Mesendoderm (in vitro differentiated cells): Measurements from ENCODE around the gene DENND1A.
"Not testable (repeated sequence)": the region's sequence is repeated elsewhere in the genome, so short reads cannot be mapped to it uniquely, and the experiment has no call there.

Source experiments
- DNase-seq: peaks from one replicate; pipeline ENCODE4 v3.0.0; 2013
- H2AK5ac ChIP-seq: 2 replicates; pipeline ENCODE4 v1.6.1; 2013; ENCODE audit warnings: low read length, inconsistent platforms
- H2BK120ac ChIP-seq: 2 replicates; pipeline ENCODE4 v1.6.1; 2013; ENCODE audit warnings: low read depth, mild to moderate bottlenecking, low read length, moderate library complexity, mixed read lengths
- H2BK15ac ChIP-seq: replicated peaks from 2 replicates; pipeline ENCODE4 v1.6.1; 2013; ENCODE audit warnings: low read depth, mild to moderate bottlenecking, moderate library complexity
- H2BK5ac ChIP-seq: 2 replicates; pipeline ENCODE4 v1.6.1; 2013; ENCODE audit warnings: low read length, inconsistent platforms
- H3K18ac ChIP-seq: 2 replicates; pipeline ENCODE4 v1.6.1; 2013; ENCODE audit warnings: mild to moderate bottlenecking, low read length, mixed read lengths
- H3K23ac ChIP-seq: one replicate; pipeline ENCODE4 v1.6.1; 2013; ENCODE audit warnings: low read length
- H3K27ac ChIP-seq: 2 replicates; pipeline ENCODE4 v1.5.1; 2013; ENCODE audit warnings: low read depth, mild to moderate bottlenecking, inconsistent platforms, low read length, moderate library complexity
- H3K27me3 ChIP-seq: 2 replicates; pipeline ENCODE4 v1.6.1; 2013; ENCODE audit warnings: low read length, control low read depth, mild to moderate bottlenecking, inconsistent platforms; ENCODE audit not compliant: insufficient read depth, poor library complexity
- H3K36me3 ChIP-seq: 2 replicates; pipeline ENCODE4 v1.6.1; 2013; ENCODE audit warnings: low read length, inconsistent platforms; ENCODE audit not compliant: control insufficient read depth, insufficient read depth
- H3K4ac ChIP-seq: one replicate; pipeline ENCODE4 v1.6.1; 2013; ENCODE audit warnings: low read depth, mild to moderate bottlenecking, low read length, moderate library complexity
- H3K4me1 ChIP-seq: 2 replicates; pipeline ENCODE4 v1.6.1; 2013; ENCODE audit warnings: low read depth, low read length, inconsistent platforms; ENCODE audit not compliant: control insufficient read depth
- H3K4me2 ChIP-seq: 2 replicates; pipeline ENCODE4 v1.6.1; 2013; ENCODE audit warnings: low read length
- H3K4me3 ChIP-seq: 2 replicates; pipeline ENCODE4 v1.5.1; 2013; ENCODE audit warnings: mild to moderate bottlenecking, low read length
- H3K56ac ChIP-seq: one replicate; pipeline ENCODE4 v1.6.1; 2013; ENCODE audit warnings: low read length
- H3K79me1 ChIP-seq: 2 replicates; pipeline ENCODE4 v1.6.1; 2013; ENCODE audit warnings: low read length, inconsistent platforms
- H3K79me2 ChIP-seq: 2 replicates; pipeline ENCODE4 v1.6.1; 2013; ENCODE audit warnings: mild to moderate bottlenecking, low read length; ENCODE audit not compliant: control insufficient read depth, insufficient read depth
- H3K9ac ChIP-seq: 2 replicates; pipeline ENCODE4 v1.6.1; 2013; ENCODE audit warnings: low read length, inconsistent platforms
- H4K5ac ChIP-seq: one replicate; pipeline ENCODE4 v1.6.1; 2013; ENCODE audit warnings: low read length
- H4K8ac ChIP-seq: one replicate; pipeline ENCODE4 v1.6.1; 2013; ENCODE audit warnings: low read depth, mild to moderate bottlenecking, control low read depth, low read length, moderate library complexity
- WGBS: extraction: QIAGEN DNeasy Blood & Tissue Kit; methylation state at CpG from one replicate; pipeline ENCODE4 v1.1.7; 2013; ENCODE audit warnings: low lambda C conversion rate, missing lambda C conversion rate; ENCODE audit not compliant: insufficient coverage; ENCODE audit errors: extremely low coverage; 5-methylcytosine and 5-hydroxymethylcytosine counted together

The DENND1A gene

GRCh38 chr9:123940721-123941523 is 11.0 kb upstream of the DENND1A start:
- Histone ChIP-seq H3K4me3 (no peak overlapping the region), H3K4me1 (no peaks in the 10 kb centered on the region), H2AK5ac (no peak overlapping the region), H3K79me1 (no peaks in the 10 kb centered on the region), H3K27me3 (no peaks in the 10 kb centered on the region), H3K18ac (no peak overlapping the region), H4K8ac (no peak overlapping the region), H2BK5ac (no peak overlapping the region), H3K56ac (no peak overlapping the region), H3K9ac (no peak overlapping the region), H3K36me3 (no peaks in the 10 kb centered on the region), H3K4me2 (no peak overlapping the region), H4K5ac (no peak overlapping the region), H2BK15ac (no peak overlapping the region), H3K23ac (no peak overlapping the region), H3K27ac (no peak overlapping the region), H3K4ac (no peak overlapping the region), H2BK120ac (no peak overlapping the region), H3K79me2 (no peaks in the 10 kb centered on the region)
- DNase-seq = no peak
- WGBS = no CpG with 5 or more reads among the region's 8 CpGs

- H2BK15ac ChIP-seq = no peak overlapping the region
- no peak for DNase-seq
- no peak overlapping the region for H3K18ac ChIP-seq
- no peak overlapping the region for H3K9ac ChIP-seq
- H3K36me3 ChIP-seq = no peaks in the 10 kb centered on the region
- no peaks in the 10 kb centered on the region for H3K79me1 ChIP-seq
- no peak overlapping the region for H3K4me2 ChIP-seq
- no peak overlapping the region for H3K23ac ChIP-seq
- H3K27me3 ChIP-seq = no peaks in the 10 kb centered on the region
- H2BK120ac ChIP-seq = no peak overlapping the region
- H3K4ac ChIP-seq = no peak overlapping the region
- no peak overlapping the region for H2AK5ac ChIP-seq
- H3K4me1 ChIP-seq = no peaks in the 10 kb centered on the region
- no peaks in the 10 kb centered on the region for H3K79me2 ChIP-seq
- no peak overlapping the region for H4K8ac ChIP-seq
- no peak overlapping the region for H3K56ac ChIP-seq
- no peak overlapping the region for H3K4me3 ChIP-seq
- no peak overlapping the region for H4K5ac ChIP-seq
- WGBS = no CpG with 5 or more reads among the region's 5 CpGs
- H2BK5ac ChIP-seq = no peak overlapping the region
- no peak overlapping the region for H3K27ac ChIP-seq
Observed at GRCh38 chr9:123938401-123938800, 8.5 kb upstream of the DENND1A start.

GRCh38 chr9:123936575-123936974 is 6.6 kb upstream of the DENND1A start:
- not testable (repeated sequence) for H3K23ac ChIP-seq, DNase-seq, H2BK120ac ChIP-seq, H2BK15ac ChIP-seq, H3K27ac ChIP-seq, H3K18ac ChIP-seq, H3K4me1 ChIP-seq, H3K36me3 ChIP-seq, H3K4me2 ChIP-seq, H3K27me3 ChIP-seq, H2AK5ac ChIP-seq, H4K5ac ChIP-seq, H4K8ac ChIP-seq, H3K4ac ChIP-seq, H2BK5ac ChIP-seq, H3K4me3 ChIP-seq, H3K9ac ChIP-seq, H3K79me1 ChIP-seq, H3K79me2 ChIP-seq, H3K56ac ChIP-seq
- no CpG with 5 or more reads among the region's 3 CpGs for WGBS

- no peak for DNase-seq
- Histone ChIP-seq H4K8ac (no peak overlapping the region), H3K79me2 (no peaks in the 10 kb centered on the region), H3K27me3 (no peaks in the 10 kb centered on the region), H3K56ac (no peak overlapping the region), H2BK120ac (no peak overlapping the region), H3K4me3 (no peak overlapping the region), H3K4me2 (no peak overlapping the region), H3K36me3 (no peaks in the 10 kb centered on the region), H2BK15ac (no peak overlapping the region), H3K23ac (no peak overlapping the region), H3K4ac (no peak overlapping the region), H3K18ac (no peak overlapping the region), H4K5ac (no peak overlapping the region), H3K27ac (no peak overlapping the region), H2BK5ac (no peak overlapping the region), H3K9ac (no peak overlapping the region), H3K4me1 (peaks cover 6% of the 10 kb centered on the region), H2AK5ac (no peak overlapping the region), H3K79me1 (no peaks in the 10 kb centered on the region)
- WGBS = no CpG with 5 or more reads among the region's 5 CpGs
Observed at GRCh38 chr9:123933440-123934212, 3.7 kb upstream of the DENND1A start.

GRCh38 chr9:123929177-123929869 is 603 bp downstream of the DENND1A start:
- Histone ChIP-seq H3K23ac (no peak overlapping the region), H2AK5ac (no peak overlapping the region), H3K79me1 (peaks cover 8% of the 10 kb centered on the region), H2BK120ac (peak overlapping the region; percentile 95), H3K36me3 (no peaks in the 10 kb centered on the region), H3K27ac (peak overlapping the region; percentile 25), H4K8ac (no peak overlapping the region), H3K4ac (peak overlapping the region; percentile 78), H3K4me1 (peaks cover 15% of the 10 kb centered on the region), H3K9ac (peak overlapping the region; percentile 64), H3K4me3 (peak overlapping the region; percentile 57), H4K5ac (no peak overlapping the region), H3K18ac (peak overlapping the region; percentile 98), H2BK5ac (no peak overlapping the region), H2BK15ac (peak overlapping the region; percentile 10), H3K56ac (peak overlapping the region; percentile 77), H3K79me2 (peaks cover 4% of the 10 kb centered on the region), H3K27me3 (no peaks in the 10 kb centered on the region), H3K4me2 (peak overlapping the region; percentile 28)
- WGBS = no CpG with 5 or more reads among the region's 50 CpGs
- no peak for DNase-seq
